Panc1 (cell line): ENCODE data around the gene WDR90. TPM values are rescaled to one million over a fixed set of nuclear protein-coding genes. Genes with fewer than 3 reads are reported as not detected.

Source experiments
- ATAC-seq: fragments of 200-7000 bp; cut with Tn5 transposase; 2 replicates; pipeline ENCODE4 v1.9.1; 2020; ENCODE audit warnings: mild to moderate bottlenecking, moderate library complexity
- BruUV-seq: library from RNA; stranded (reverse); fragments of 400-500 nt; replicated peaks from 2 replicates; lab custom pipeline; 2021; lab: Mats Ljungman, UMichigan
- CTCF ChIA-PET: fragments of 300-600 bp; sonication (Branson Sonifier 250); formaldehyde crosslinking; loops from one replicate; lab custom pipeline; 2022; ENCODE audit warnings: antibody characterized with exemption; lab: Charles Lee
- POLR2A ChIA-PET: fragments of 300-600 bp; sonication (Branson Sonifier 250); formaldehyde crosslinking; loops from one replicate; lab custom pipeline; 2022; ENCODE audit warnings: antibody characterized with exemption; lab: Charles Lee
- DNase-seq: peaks from one replicate; pipeline ENCODE4 v3.0.0-alpha.2; 2010; ENCODE audit warnings: low read depth, low spot score
- H3K27ac ChIP-seq: 2 replicates; pipeline ENCODE4 v1.5.1; 2011; ENCODE audit warnings: mild to moderate bottlenecking, low read length, inconsistent platforms
- H3K27me3 ChIP-seq: fragments of 200-500 bp; sonication (Bioruptor generic); 2 replicates; pipeline ENCODE4 v1.6.0; 2014; ENCODE audit warnings: low read length, inconsistent platforms; ENCODE audit not compliant: control insufficient read depth, insufficient read depth
- H3K36me3 ChIP-seq: fragments of 200-500 bp; sonication (Bioruptor generic); 2 replicates; pipeline ENCODE4 v1.5.1; 2014; ENCODE audit warnings: inconsistent platforms, mild to moderate bottlenecking, low read length, moderate library complexity; ENCODE audit not compliant: control insufficient read depth, insufficient read depth
- H3K4me1 ChIP-seq: 2 replicates; pipeline ENCODE4 v1.5.1; 2011; ENCODE audit warnings: inconsistent platforms, mild to moderate bottlenecking, low read length, moderate library complexity; ENCODE audit not compliant: control insufficient read depth, insufficient read depth
- H3K4me3 ChIP-seq, 2 experiments: 2 replicates each; pipeline ENCODE4 v1.5.1; 2011 to 2012; ENCODE audit warnings: low read depth in 2 of 2, low read length in 2 of 2, mild to moderate bottlenecking in 2 of 2, inconsistent platforms in 1 of 2, moderate library complexity in 1 of 2
- H3K9me3 ChIP-seq: fragments of 200-500 bp; sonication (Bioruptor generic); 2 replicates; pipeline ENCODE4 v1.5.1; 2014; ENCODE audit warnings: low read depth, mild to moderate bottlenecking, inconsistent platforms, low read length, moderate library complexity; ENCODE audit not compliant: control insufficient read depth, insufficient read depth
- POLR2AphosphoS5 ChIP-seq: IDR thresholded peaks from 2 replicates; pipeline ENCODE4 v1.6.1; 2012; ENCODE audit warnings: mild to moderate bottlenecking, low read depth, low read length, moderate library complexity
- SIN3A ChIP-seq: IDR thresholded peaks from 2 replicates; pipeline ENCODE4 v1.6.1; 2012; ENCODE audit warnings: low read depth, mild to moderate bottlenecking, low read length, moderate library complexity, borderline replicate concordance; ENCODE audit not compliant: insufficient read depth
- TCF7L2 ChIP-seq: IDR thresholded peaks from 2 replicates; pipeline ENCODE4 v1.6.1; 2011; ENCODE audit warnings: mild to moderate bottlenecking, low read depth, low read length, inconsistent platforms
- in situ Hi-C: cut with HindIII; loops from 2 replicates; pipeline ENCODE4 v1.10.0; 2016; ENCODE audit warnings: low sequenced_read_pairs, low pct_unique_long_range_greater_than_20kb
- intact Hi-C: fragments of 100-400 bp; cut with micrococcal nuclease; formaldehyde crosslinking; loops from one replicate; pipeline ENCODE4 v1.10.0; 2022; ENCODE audit not compliant: unreplicated experiment
- total RNA-seq: library from RNA; stranded (reverse); gene quantifications from one replicate; pipeline ENCODE4 v1.2.1, GENCODE V29; 2021; ENCODE audit not compliant: unreplicated experiment
- TF ChIP-seq, protein P1 (sequence below), 2 experiments: IDR thresholded peaks; 2 replicates each; pipeline ENCODE4 v1.6.1; 2011 to 2012; ENCODE audit warnings: low read depth in 2 of 2, control low read depth in 1 of 2, low read length in 1 of 2, mild to moderate bottlenecking in 1 of 2, moderate library complexity in 1 of 2; ENCODE audit not compliant: insufficient read depth in 1 of 2
- TF ChIP-seq, protein P2 (sequence below): fragments of 450-650 bp; IDR thresholded peaks from 2 replicates; pipeline ENCODE4 v1.5.1; 2017; ENCODE audit warnings: mild to moderate bottlenecking

Gene WDR90
- total RNA-seq, 1 experiment from 2014 or later = 58.9 TPM

DNA sequence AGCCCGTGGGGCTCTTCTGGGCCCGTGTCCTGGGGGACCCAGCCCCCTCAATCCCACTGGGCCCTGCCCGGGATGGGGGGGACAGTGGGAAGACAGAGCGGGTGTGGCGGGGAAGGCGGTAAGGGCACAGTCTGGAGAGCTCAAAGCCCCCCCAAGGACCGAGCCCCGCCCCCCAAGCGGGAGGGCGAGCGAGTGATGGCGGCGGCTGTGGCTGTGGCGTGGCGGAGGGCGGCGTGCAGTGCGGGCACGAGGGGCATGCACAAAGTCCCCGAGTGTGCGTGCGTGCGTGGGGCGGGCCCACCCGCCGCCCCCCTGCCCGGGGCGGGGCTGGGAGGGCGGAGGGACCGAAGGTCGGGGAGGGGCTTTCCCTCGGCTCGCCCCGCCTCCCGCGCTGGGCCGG, 44.6 kb downstream of the WDR90 start:
- BruUV-seq = no TSS peak
- ChIA-PET POLR2A (no interaction called here), CTCF (no interaction called here)
- no peaks in the 10 kb centered on the region for H3K9me3 ChIP-seq
- no peak for TF ChIP-seq TCF7L2
- TF ChIP-seq, protein P1, sequence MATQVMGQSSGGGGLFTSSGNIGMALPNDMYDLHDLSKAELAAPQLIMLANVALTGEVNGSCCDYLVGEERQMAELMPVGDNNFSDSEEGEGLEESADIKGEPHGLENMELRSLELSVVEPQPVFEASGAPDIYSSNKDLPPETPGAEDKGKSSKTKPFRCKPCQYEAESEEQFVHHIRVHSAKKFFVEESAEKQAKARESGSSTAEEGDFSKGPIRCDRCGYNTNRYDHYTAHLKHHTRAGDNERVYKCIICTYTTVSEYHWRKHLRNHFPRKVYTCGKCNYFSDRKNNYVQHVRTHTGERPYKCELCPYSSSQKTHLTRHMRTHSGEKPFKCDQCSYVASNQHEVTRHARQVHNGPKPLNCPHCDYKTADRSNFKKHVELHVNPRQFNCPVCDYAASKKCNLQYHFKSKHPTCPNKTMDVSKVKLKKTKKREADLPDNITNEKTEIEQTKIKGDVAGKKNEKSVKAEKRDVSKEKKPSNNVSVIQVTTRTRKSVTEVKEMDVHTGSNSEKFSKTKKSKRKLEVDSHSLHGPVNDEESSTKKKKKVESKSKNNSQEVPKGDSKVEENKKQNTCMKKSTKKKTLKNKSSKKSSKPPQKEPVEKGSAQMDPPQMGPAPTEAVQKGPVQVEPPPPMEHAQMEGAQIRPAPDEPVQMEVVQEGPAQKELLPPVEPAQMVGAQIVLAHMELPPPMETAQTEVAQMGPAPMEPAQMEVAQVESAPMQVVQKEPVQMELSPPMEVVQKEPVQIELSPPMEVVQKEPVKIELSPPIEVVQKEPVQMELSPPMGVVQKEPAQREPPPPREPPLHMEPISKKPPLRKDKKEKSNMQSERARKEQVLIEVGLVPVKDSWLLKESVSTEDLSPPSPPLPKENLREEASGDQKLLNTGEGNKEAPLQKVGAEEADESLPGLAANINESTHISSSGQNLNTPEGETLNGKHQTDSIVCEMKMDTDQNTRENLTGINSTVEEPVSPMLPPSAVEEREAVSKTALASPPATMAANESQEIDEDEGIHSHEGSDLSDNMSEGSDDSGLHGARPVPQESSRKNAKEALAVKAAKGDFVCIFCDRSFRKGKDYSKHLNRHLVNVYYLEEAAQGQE (IDR thresholded peaks at IDR 0.05; ENCODE audit: insufficient read depth in 1 of 2, low read depth in 2 of 2, low read length in 1 of 2) = no peak
- no peak for TF ChIP-seq POLR2AphosphoS5
- TF ChIP-seq, protein P2, sequence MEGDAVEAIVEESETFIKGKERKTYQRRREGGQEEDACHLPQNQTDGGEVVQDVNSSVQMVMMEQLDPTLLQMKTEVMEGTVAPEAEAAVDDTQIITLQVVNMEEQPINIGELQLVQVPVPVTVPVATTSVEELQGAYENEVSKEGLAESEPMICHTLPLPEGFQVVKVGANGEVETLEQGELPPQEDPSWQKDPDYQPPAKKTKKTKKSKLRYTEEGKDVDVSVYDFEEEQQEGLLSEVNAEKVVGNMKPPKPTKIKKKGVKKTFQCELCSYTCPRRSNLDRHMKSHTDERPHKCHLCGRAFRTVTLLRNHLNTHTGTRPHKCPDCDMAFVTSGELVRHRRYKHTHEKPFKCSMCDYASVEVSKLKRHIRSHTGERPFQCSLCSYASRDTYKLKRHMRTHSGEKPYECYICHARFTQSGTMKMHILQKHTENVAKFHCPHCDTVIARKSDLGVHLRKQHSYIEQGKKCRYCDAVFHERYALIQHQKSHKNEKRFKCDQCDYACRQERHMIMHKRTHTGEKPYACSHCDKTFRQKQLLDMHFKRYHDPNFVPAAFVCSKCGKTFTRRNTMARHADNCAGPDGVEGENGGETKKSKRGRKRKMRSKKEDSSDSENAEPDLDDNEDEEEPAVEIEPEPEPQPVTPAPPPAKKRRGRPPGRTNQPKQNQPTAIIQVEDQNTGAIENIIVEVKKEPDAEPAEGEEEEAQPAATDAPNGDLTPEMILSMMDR = no peak
- TF ChIP-seq SIN3A = no peak
- intact Hi-C loops = no loop called here
- peaks cover 4% of the 10 kb centered on the region; the same call in 1 of the 2 replicates for H3K36me3 ChIP-seq
- H3K4me3 ChIP-seq = no peak overlapping the region
- H3K4me1 ChIP-seq = peaks cover 12% of the 10 kb centered on the region
- no peak for DNase-seq
- H3K27me3 ChIP-seq = no peaks in the 10 kb centered on the region
- in situ Hi-C loops = no loop called here
- no peak overlapping the region for H3K27ac ChIP-seq
- no peak for ATAC-seq

DNA sequence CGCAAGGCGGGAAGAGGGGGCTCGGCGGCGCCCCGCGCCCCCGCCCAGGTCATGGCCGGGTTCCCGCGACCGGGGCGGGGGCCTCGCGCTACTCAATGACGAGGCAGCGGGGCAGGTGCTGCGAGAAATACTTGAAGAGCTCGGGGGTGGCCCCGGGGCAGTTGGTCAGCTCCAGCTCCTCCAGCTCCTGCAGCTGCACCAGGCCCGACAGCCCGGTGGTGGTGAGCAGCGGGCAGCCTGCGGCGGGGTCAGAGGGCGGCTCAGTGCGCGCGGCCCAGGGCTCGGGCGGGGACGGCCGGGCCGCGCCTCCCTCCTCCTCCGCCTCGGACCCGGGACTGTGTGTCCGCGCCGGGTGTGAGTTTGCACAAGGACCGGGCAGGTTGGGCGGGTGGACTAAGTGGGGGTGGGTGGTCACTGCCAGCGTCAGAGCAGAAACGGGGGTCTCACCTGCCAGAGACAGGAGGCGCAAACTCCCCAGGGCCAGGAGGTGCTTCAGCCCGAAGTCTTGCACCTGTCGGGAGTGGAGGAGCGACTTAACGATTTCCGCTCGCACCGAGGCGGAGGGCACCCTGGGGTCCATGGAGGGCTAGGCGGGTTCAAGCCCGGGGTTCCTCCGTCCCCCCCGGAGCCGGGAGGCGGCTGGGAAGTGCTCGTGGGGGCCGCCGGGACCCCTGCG, 45.2 kb downstream of the WDR90 start:
- Histone ChIP-seq H3K4me1 (peaks cover 7% of the 10 kb centered on the region), H3K9me3 (no peaks in the 10 kb centered on the region), H3K27ac (no peak overlapping the region), H3K36me3 (peaks cover 4% of the 10 kb centered on the region; the same call in 1 of the 2 replicates), H3K27me3 (no peaks in the 10 kb centered on the region), H3K4me3 (no peak overlapping the region)
- TF ChIP-seq SIN3A (no peak), POLR2AphosphoS5 (no peak), TCF7L2 (no peak)
- TF ChIP-seq, protein P1 (IDR thresholded peaks at IDR 0.05; ENCODE audit: insufficient read depth in 1 of 2, low read depth in 2 of 2, low read length in 1 of 2) = no peak
- TF ChIP-seq, protein P2 = no peak
- DNase-seq = no peak
- in situ Hi-C loops (no loop called here), intact Hi-C loops (no loop called here)
- CTCF ChIA-PET = no interaction called here
- POLR2A ChIA-PET = no interaction called here
- BruUV-seq = no TSS peak
- no peak for ATAC-seq
